NOMO-1 (cell line): ENCODE results near the gene MYO19.

Experiments
- DNase-seq, 2 experiments: peaks; one replicate each; lab custom pipeline; 2025; ENCODE audit not compliant: unreplicated experiment in 2 of 2; lab: John Stamatoyannopoulos, UW

The MYO19 gene, protein sequence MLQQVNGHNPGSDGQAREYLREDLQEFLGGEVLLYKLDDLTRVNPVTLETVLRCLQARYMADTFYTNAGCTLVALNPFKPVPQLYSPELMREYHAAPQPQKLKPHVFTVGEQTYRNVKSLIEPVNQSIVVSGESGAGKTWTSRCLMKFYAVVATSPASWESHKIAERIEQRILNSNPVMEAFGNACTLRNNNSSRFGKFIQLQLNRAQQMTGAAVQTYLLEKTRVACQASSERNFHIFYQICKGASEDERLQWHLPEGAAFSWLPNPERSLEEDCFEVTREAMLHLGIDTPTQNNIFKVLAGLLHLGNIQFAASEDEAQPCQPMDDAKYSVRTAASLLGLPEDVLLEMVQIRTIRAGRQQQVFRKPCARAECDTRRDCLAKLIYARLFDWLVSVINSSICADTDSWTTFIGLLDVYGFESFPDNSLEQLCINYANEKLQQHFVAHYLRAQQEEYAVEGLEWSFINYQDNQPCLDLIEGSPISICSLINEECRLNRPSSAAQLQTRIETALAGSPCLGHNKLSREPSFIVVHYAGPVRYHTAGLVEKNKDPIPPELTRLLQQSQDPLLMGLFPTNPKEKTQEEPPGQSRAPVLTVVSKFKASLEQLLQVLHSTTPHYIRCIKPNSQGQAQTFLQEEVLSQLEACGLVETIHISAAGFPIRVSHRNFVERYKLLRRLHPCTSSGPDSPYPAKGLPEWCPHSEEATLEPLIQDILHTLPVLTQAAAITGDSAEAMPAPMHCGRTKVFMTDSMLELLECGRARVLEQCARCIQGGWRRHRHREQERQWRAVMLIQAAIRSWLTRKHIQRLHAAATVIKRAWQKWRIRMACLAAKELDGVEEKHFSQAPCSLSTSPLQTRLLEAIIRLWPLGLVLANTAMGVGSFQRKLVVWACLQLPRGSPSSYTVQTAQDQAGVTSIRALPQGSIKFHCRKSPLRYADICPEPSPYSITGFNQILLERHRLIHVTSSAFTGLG

DNA sequence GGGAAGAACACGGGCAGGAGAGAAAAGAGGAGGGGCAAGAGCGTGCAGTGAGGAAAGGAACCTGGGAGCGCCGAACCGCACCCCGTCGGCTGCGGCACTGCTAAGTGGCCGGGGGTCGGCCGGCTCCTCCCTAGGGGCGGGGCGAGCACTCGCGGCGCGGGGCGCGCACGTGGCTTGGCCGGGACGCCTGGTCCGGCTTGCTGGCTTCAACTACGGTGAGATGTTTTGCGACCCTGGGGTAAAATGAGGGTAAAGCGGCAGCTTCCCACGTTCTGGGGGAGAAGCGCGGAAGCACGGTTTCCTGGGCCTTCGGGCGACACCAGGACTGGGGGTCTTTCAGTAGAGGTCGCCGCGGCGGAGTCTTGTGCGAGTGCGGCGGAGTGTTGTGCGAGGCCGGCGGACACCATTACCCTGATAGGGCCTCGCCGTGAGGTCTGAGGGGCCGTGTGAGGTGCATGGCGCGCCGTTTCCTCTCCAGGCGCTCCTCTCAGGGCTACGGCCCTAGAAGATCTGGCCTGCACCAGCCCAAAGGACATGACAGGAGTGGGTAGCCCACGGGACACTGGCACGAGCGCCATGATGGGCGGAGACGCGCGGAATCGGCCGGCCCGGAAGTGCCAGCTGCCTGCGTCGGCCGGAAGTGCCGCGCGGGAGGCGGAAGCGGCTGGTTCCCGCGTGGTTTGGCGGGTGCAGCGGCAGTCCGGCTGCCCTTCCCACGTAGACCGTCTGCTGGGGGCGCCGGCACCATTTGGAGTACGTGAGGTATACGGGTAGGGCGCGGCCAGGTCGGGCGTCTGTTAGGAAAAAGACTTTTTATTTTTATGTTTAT is at the start of gene MYO19, which contains the start of gene PIGW:
Gene MYO19 (minus strand): TSS at position 29 of the 829 bp plus-strand sequence. CDS start 2,330 bp downstream, outside the sequence.
Gene PIGW (plus strand): TSS at position 148 of the 829 bp plus-strand sequence. CDS start 2,115 bp downstream, outside the sequence.
- peak; percentile 84 to 90 for DNase-seq

DNA sequence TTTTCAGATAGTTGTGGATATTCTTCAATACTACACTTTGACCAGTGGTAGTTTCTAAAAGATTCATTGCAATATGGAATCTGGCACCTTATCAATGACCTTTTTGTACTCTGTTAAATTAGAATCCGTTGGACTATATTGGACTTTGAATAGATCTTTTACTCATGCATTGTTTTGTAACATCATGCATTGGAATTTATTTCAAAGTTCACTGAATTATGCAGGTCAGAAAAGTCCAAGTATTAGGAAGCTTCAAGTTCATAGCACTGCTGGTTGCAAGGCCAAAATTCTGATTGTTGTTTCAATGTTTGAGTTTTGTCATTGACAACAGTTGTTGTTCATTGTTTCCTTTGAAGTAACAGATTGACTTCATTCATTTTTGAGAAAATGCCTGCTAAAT is 49.1 kb upstream of the MYO19 start:
- DNase-seq, result no peak

DNA sequence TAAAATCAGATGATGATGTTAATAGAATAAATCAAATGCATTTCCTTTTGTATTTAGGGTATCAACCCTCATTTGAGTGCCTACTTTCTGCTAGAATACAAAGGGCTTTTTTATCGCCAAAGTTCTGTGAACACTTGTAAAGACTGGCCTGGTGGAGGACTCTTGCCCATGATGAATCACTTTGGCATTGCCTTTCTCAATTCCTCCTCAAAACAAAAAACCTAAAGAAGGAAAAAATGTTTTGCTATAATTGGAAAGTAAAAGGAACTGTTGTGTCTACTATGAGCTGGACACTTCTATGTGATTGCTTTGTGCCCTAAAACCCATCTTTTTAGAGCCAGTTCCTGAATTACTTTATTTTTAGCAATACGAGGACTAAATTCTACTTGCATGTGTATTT is 44.0 kb upstream of the MYO19 start:
- DNase-seq, result no peak

DNA sequence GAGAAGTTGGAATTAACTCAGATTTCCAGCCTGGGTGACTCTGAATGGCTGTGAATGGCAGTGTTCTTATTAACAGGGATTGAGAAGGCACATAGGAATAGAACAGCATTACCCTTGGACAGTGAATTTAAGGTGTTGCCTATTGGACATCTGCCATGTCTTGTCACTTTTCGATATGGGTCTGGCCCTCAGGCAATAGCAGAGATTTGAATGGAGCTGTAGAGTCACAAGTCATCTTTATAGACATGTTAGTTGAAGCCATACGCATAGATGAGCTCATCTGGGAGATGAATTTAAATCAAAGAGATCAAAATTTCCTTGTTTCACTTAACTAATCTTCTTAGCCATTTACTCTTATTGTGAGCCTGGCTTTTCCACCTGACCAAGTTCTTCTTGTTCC is 42.1 kb upstream of the MYO19 start:
- DNase-seq, result no peak

DNA sequence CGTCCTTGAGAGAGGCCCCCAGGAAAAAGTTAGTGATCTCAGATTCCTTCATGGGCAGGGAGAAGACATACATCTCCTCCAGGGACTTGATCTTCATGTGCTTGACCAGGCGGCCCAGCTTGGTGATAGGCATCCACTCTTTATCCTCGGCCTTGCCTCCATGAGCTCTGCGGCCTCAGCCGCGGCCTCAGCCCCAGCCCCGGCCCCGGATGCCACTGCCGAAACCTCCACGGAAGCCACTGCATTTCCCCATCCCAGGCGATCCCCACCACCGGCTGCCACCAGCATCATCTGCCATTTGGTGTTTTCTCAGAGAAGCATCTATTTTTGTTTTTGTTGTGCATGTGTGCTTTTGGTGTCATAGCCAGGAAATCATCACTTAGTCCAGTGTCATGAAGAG is 40.4 kb upstream of the MYO19 start:
- DNase-seq, result no peak

DNA sequence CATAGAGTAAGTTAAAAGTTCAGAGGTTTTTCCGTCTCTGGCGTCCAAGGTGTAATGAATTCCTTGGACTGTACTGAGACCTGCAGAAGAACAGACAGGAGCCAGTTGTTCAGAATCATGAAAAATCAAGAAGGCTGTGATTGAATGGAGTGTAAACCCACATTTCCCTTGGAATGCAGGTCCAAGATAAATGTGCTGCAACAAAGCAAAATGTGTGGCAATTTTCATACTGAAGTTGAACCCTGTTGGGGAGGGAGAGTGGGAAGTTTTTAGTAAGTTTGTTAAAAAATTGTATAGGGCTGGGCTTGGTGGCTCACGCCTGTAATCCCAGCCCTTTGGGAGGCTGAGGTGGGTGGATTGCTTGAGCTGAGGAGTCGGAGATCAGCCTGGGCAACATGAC is 31.4 kb upstream of the MYO19 start:
- DNase-seq, result no peak

DNA sequence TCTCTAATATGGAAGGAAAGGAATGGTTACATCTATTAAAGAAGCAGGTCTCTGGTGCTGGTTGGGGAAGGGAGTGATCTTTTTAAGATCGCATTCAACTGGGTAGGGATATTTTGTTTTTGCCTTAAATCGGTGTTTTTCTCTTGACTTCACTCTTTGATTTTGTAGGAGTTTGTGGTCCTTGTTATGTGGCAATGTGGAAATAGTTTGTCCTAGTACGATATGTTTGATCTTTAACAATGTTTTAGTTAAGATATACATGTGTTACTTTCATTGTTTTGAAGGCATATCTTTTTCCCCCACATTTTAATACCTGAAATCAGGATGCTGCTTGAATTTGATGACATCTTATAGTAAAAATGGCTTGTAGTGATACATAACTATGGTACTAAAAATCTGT is 18.8 kb upstream of the MYO19 start:
- no peak for DNase-seq

DNA sequence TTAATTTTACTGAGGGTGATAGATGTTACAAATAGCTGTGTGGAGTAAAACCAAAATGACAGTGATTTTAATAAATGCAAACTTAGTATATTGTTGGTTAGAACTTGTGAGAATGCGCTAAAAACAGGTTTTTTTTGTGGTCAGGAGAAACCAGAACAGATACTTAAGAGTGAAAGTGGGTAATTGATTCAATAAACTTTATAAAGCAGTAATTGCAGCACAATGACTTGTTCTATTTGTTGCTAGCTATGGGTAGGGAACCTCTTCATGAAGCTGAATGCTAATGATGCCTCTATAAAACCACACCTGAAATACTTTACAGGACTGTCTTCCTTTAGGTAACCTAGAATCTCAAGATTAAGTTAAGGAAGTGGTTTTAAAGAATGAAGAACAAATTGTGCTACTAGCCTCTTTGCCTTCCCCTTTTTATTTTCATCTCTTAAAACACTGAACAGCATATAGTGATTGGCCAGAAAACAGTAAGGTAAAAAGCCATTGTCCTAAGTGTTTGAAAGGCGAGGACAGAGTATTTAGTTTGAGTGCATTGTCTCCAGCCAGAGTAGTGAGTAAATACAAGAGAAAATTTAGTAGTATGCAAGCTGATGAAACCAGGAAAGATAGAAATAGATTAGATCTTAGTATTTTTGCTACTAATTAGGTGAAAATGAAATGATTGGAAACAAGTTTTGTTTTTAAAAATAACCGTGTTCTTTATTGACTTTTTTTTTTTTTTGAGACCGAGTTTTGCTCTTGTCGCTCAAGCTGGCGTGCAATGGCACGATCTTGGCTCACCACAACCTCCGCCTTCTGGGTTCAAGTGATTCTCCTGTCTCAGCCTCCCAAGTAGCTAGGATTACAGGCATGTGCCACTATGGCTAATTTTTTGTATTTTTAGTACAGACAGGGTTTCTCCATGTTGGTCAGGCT is 16.1 kb upstream of the MYO19 start:
- peak; percentile 33 to 82 for DNase-seq

DNA sequence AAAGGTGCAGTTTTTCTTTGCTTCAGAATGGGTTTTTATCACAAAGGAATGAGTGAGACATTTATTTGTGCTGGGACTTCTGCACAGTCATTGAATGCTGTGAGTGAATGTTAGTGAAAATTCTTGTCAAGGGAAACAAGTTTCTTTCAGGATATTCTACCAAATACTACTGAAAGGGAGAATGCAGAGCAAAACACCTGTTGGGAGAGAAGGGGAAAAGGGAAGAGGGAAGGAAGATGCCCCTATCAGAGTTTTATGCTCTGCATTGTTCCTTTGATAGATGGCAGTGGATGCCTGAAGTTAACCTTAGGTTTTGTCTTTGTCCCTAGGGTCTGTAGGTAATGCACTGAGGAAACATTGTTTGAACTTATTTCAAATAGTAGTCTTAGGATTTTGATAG is 13.1 kb upstream of the MYO19 start:
- DNase-seq, result no peak

DNA sequence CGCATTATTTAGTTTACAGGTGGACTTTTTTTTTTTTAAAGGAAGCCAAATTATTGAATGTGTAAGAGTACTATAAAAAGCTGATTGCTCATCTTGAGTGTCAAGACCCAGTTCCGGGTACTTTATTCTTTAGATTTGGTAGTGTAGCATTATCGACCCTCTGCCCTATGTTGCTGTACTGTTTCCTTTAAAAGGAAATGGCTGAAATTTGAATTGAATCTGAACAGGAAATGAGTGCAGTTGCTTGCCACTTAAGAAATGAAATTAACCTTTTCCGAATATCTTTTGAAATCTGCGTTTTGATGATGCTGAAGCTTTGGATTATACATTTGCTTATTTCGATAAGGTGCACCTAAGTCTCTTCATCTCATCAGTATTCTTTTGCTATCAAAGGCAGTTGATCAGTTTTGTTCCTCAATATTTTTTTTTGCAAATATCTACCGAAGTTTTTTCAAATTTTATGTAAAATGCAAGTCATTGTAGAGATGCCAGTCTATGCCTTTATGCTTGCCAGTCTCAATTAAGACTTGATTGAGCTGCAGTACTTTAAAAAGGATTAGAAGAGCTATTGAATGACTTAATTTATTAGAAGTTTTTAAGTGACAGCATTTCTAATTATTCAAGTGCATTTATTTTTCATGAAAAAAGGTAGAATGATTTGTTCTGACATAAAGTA is 11.9 kb upstream of the MYO19 start:
- peak in 1 of 2 experiments; percentile 10 for DNase-seq

DNA sequence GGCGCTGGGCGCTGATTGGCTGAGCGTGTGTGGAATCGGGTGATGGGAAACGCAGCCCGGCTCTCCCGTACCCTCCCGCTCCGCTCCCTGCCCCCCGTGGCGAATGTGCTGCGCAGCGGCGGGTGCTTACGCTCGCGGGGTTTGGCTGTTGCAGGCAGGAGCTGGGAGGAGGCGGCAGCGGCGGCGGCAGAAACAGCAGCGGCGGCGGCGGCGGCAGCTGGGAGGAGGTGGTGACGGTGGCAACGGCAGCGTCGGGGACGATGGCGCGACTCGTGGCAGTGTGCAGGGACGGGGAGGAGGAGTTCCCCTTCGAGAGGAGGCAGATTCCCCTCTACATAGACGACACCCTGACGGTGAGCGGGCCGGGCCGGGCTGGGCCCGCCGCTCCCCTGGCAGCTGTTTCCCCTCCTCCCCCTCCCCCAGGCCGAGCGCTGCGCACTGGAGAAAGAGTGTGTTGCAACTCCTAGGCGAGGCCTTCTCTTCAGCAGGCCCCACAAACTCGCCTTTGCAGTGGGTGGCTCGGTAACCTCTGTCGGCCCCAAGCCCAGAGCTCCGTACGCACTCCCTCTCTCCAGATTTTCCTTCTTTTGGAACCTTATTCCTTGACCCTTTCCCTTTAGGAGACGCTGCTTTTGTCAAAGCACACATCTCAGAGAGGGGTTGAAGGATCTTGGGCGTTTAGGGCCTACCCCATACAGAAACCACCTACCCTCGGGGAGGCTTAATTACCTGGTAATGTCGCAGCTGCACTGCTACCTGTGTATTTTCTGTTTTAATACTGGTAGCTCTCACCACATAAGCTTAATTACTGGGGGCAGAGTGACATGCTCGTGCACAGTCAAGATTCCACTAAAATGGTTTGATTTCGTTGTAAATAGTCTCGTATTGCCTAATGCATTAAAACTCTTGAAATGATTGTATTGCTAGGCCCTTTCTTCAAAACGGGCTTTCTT is 11.1 kb upstream of the MYO19 start:
- DNase-seq, result peak; percentile 91 to 94

DNA sequence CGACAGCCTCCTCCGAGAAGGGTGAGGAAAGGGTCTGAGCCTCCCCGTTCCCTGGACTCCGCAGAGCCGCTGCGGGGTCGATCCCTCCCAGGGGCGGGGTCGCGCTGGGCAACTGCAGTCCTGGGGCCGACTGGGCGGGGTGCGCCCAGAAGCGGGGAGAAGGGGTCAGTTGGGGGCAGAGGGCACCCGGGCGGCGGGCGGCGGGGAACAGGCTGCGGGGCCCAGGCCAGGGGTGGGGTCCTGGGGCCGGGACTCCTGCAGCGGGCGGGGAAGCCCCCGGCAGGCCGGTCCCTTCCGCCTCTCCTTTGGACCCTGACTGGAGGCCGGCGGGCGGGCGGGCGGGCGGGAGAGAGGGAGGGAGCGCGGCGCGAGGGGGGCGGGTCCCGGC is 10.4 kb upstream of the MYO19 start:
- no peak for DNase-seq

DNA sequence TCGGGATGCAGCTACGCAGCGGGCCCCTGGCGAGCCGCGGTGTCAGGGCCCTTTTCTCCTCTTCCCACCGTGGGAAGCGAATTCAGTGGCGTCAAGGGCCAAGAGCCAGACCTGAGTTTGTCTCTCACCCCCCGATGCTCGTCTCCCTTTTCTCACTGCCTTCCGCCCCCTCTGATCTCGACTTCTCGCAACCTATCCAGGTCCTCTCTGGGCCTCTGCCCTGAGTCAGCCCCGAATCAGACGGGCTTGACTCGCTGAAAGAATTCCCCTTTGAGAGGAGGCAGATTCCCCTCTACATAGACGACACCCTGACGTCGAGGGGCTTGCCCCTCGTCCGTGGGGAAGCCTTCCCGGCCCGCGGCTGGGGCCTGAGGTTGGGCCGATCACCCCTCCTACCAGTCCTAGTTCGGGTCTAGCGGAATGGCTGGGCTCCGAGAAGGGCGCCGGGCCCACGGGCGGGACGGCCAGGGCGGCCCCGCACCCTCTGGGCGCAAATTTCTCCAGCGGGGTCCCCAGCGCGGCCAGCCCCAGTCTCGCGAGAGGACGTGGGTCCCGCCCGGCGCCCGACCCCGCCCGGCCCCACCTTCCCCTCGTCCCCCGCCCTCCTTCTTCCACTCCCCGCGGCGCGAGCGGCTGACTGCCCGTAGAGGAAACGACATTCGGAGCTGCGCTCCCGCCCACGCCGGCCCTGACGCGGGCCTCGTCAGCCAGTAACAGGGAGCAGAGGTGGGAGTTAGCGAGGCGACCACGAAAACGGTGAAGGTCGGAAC is 9.8 kb upstream of the MYO19 start, which contains the start of gene GGNBP2:
Gene GGNBP2 (plus strand): TSS at position 613 of the 770 bp plus-strand sequence. CDS start 806 bp downstream, outside the sequence.
- peak; percentile 85 to 89 for DNase-seq

DNA sequence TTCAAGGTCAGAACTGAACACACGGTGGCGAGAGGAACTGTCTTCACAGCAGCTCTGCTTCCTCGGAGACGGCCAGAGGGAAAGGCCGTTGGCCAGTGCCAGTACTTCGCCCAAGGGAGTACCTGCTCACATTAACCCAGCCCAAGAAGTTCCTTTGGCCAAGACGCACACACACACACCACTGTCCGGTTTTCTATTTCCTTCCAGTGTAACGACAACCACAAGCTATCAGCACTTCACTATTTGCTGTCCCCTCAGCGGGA is 9.3 kb upstream of the MYO19 start:
- DNase-seq, result peak; percentile 60 to 64

DNA sequence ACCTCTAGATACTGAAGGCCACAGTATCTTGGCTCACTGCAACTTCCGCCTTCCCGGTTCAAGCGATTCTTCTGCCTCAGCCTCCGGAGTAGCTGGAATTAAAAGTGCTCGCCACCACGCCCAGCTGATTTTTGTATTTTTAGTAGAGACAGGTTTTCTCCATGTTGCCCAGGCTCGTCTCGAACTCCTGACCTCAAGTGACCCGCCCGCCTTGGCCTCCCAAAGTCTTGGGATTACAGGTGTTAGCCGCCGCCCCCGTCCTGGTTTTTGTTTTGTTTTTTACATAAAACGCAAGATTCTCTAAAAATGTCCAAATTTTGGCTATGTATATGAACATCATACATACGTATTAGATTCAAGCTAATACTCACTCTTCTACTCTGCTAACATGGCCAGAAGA is 8.1 kb upstream of the MYO19 start:
- no peak for DNase-seq

DNA sequence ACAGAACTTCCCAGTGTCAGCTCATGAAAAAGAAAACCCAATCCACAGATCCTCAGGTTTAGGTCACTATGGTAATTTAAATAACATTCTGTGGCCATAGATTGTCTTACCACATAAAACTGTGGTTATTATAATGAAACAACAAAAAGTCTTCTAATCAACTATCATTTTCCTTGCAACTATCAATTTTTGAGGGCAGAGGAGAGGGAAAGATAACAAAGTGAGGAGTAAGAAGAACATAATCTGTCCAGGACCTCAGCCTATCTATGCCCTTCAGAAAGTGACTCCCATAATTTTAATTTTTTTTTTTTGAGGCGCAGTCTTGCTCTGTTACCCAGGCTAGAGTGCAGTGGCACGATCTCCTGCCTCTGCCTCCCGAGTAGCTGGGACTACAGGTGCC is 6.0 kb upstream of the MYO19 start:
- no peak for DNase-seq

DNA sequence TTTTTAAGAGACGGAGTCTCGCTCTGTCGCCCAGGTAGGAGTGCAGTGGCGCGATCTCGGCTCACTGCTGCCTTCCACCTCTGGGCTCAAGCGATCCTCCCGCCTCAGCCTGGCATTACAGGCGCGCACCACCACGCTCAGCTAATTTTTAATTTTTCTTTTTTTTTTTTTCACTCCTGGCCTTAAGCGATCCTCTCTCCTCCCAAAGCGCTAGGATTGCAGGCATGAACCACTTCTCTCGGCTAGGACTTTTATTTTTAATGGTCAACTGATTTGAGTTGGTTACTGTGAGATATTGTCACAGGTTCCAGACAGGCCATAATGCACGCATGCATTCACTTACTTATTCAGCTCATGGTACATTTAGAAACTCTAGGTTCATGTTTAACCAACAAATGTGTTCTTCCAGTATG is 1.0 kb upstream of the MYO19 start:
- no peak for DNase-seq
